Dermis blood vessel endothelial cell (primary cell): ENCODE results near the gene CCPG1. TPM values are rescaled to one million over a fixed set of nuclear protein-coding genes. Genes with fewer than 3 reads are reported as not detected.

Experiments used
- DNase-seq: peaks from one replicate; pipeline ENCODE4 v3.0.0; 2010
- total RNA-seq: library from RNA; depleted of rRNA; stranded (reverse); fragments of >200 nt; gene quantifications from 2 replicates; pipeline ENCODE4 v1.2.3, GENCODE V29; 2014

The CCPG1 gene
- total RNA-seq, 1 donor from 2014 or later: 70.5 TPM

DNA sequence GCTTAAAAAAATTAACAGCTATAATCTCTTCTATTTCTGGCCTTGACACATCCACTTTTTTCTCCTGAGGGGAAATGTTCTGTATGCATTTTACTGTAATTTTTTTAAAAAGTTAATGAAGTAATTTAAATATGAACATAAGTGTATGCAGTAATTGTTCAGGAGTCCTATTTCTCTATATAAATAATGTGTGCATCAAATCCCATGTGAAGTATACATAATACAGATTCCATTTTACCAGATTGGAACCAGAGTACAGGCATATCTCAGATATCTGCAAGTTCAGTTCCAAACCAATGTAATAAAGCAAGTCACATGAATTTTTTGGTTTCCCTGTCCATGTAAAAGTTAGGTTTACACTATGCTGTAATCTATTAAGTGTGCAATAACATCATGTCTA lies 26.6 kb downstream of the CCPG1 start:
- no peak for DNase-seq

DNA sequence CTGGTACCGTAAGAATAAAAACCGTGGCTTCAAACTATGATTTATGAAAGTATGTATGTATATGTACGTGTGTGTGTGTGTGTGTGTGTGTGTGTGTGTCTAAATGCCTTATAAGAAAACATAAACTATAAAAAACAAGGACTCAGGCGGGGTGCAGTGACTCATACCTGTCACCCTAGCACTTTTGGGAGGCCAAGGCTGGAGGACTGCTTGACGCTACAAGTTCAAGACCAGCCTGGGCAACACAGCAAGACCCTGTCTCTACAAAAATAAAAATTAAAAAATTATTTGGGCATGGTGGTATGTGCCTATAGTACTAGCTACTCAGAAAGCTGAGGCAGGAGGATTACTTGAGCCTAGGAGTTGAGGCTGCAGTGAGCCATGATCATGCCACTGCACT lies 29.1 kb downstream of the CCPG1 start:
- DNase-seq: no peak

DNA sequence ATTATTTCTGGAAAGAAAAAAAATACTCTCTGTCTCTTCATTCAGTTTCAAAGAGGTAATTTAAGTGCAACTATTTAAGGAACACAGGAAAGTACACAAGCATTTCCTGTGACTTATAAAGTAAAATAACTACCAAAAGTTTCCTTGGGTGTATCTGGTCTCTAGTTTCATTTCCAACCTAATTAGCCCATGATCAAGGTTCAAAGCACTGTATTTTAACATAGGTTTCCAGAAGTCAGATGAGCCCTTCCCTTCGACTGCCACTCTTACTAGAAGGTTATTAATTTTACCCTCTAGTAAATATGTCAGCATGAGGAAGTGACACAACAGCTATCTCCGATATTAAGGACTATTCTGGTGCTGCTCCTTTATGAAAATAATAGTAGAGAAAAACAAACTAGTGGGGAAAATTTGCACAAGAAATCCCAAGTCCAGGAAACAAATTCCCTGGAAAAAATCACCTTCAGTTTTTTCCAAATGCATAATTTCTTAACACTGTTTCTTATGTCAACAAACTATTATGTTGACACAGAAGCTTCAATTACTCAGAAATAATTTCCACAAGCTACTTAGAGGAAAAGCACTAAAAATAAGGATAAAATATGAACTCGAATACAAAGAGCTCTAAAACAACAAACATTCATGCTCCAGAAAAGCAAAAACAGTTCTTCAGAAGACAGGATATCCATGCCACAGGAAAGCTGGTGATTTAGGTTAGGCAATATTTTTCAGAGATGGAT lies 35.3 kb downstream of the CCPG1 start:
- peak; percentile 41 for DNase-seq

DNA sequence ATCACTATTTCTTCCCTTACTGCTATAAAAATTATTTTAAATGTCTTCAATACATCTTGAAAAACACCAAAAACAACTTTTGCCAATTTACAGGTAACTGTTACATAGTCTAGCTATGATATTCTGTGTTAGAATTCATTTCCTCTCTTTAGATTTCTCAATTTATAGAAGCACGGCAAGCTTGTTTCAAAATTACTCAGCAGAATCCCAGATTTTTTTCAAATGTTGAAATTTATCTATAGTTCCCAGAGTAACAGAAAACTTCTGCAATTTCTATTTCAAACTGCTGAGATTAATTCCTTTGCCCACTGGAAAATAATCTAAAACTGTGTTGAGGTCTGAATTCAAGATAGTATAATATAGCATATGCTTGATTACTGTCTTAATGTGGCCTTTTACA lies 41.2 kb downstream of the CCPG1 start:
- DNase-seq: no peak

DNA sequence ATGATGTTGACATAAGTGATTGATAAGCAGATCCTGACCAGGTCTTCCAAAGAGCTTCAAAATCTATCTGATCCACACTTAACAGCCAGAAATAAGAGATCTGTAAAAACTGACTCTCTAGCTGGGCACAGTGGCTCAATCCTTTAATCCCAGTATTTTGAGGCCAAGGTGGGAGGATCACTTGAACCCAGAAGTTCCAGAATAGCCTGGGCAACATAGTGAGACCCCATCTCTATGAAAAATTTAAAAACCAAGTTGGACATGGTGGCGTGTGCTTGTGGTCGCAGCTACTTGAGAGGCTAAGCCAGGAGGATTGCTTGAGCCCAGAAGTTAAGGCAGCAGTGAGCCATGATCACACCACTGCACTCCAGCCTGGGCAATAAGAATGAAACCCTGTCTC lies 45.5 kb downstream of the CCPG1 start:
- DNase-seq: no peak

DNA sequence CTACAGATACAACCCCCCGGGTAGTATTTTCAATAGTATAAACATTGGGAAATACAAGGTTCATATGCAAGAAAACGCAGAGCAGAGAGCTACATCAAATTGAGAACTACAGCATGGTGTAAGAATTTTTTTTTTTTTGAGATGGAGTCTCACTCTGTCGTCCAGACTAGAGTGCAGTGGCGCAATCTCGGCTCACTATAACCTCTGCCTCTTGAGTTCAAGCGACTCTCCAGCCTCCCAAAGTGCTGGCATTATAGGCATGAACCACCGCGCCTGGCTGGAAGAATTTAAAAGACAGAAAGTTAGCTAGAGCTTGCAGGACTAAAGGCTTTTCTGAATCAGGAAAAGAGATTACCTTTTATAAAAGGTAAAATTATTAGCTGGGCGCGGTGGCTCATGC lies 47.1 kb downstream of the CCPG1 start:
- no peak for DNase-seq

DNA sequence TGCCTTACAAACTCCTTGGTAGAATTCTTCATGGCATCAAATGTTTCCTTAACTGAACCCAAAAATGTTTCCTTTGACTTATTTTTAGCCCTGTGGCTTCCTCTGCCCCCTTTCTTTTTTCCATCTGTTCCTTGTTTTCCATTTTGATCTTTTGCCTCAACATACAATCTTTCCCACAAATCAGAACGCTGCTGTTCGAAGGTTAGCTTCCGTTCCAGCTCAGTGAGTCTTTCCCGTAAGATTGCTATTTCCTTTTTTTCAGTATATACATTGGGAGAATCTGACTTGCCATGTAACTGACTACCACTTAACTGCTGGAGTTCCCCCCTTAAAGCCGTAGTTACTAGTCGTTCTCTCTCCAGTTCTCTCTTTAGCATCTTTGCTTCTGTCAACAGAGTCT lies 47.9 kb downstream of the CCPG1 start:
- peak; percentile 29 for DNase-seq

DNA sequence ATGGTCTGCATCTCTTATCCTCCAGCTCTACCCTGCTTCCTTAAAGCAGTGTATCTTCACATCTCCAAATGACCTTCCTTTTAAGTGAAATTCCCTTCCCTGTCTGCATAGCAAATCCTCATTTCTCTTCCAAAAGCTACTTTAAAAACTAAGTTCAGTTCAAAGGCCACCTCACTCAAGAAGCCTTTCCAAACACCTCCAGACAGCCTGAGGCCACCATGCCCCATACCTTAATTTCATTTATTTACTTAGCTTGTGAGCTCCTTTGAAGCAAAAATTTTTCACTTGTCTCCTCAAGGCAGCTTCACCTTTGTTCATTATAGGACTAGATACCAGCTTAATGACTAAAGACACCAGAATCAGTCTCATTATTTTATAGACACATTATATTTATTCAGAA lies 49.7 kb downstream of the CCPG1 start:
- no peak for DNase-seq

DNA sequence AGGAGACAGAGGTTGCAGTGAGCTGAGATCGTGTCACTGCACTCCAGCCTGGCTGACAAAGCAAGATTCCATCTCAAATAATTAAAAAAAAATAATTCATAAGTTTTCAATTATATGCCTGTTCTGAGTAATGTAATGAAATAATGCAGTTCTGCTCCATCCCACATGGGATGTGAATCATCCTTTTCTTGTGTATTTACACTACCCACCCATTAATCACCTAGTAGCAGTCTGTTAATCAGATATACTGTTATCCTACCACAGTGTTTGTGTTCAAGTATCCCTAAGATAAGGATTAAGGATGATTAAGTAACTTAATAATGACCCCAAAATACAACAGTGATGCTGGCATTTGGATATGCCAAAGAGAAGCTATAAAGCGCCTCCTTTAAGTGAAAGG lies 50.4 kb downstream of the CCPG1 start:
- peak; percentile 51 for DNase-seq

DNA sequence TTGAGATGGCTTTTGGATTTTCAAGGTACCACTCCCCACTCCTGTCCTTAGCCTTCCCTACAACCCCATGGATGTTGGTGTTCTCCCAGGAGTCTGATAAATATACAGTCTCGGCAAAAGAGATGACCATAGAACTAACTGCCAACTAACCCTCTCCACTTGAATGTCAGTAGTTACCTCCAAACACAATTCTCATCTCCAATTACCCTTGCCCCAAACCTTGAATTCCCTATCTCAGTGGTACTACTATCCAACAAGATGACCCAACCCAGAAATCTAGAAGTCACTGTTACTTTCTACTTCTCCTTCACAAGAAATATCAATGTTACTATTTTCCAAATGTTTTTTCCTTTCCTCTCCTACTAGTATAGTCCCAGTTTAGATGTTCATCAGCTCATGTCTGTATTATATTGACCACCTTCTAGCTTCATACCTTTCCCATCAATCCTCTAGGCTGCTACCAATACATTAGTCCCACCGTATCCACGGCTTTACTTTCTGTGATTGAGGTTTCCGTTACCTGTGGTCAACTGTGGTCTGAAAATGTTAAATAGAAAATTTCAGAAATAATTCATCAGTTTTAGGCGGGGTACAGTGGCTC lies 51.1 kb downstream of the CCPG1 start:
- DNase-seq: no peak

DNA sequence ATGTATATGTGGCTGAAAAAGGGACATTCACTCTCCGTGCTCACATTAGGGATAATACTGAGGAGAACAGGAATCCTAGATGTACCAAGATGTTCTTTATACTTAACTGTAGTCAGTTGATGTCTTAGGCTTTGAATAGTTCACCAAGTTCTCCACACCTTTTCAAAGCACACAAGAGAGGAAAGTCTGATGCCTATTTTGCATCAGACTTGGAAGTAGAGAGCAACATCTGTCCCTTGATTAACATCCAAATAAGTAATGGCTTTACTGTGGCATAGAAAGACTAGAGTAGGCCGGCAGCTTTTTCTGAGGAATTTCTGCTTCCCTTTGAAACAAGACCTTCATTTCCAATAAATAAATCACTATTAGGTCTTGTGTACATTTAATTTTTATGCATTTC lies 55.1 kb downstream of the CCPG1 start:
- no peak for DNase-seq

DNA sequence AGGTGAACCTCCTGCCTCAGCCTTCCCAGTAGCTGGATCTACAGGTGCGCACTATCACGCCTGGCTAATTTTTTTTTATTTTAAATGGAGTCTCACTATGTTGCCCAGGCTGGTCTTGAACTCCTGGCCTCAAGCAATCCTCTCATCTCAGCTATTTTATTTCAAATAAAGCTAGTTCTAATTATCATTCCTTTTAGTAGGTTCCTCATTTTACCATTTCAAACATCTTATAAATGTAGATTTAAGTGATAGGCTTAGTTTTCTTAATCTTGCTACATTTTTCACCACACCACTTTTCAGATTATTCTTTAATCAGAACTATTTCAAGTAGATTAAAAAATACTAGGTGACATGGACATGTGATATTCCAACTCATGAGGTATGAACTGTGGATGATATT lies 58.9 kb downstream of the CCPG1 start:
- no peak for DNase-seq

DNA sequence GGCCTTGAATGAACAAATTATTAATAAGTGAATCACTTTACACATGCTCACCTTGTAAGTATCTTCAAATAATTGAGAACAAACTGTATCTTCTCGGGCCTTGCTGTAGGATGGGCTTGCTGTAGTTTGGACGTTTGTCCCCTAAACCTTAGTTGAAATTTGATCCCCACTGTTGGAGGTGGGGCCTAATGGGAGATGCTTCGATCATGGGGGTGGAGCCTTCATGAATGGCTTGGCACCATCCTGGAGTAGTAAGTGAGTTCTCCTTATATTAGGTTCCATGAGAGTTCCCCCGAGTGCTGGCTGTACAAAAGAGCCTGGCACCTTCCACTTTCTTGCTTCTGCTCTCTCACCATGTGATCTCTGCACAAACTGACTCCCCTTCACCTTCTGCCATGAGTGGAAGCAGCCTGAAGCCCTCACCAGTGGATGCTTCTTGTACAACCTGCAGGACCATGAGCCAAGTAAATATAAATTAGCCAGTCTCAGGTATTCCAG lies 59.8 kb downstream of the CCPG1 start:
- no peak for DNase-seq

DNA sequence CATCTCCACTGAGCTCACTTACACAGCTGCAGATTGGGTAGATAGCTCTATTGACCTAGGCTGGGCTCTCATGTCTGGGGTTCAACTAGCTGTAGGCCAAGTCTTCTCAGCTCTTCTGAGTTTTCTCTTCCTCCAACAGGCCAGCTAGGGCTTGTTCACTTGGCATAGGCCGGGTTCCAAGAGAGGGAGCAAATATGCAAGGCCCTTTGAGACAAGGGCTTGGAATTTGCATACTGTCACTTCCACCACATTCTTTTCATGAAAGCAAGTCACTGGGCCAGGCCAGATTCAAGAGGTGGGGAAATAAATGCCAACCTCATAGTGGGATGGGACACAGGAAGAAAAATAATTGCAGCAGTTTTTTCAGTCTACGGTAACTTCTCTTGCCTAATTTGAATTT lies 64.0 kb downstream of the CCPG1 start:
- DNase-seq: no peak

DNA sequence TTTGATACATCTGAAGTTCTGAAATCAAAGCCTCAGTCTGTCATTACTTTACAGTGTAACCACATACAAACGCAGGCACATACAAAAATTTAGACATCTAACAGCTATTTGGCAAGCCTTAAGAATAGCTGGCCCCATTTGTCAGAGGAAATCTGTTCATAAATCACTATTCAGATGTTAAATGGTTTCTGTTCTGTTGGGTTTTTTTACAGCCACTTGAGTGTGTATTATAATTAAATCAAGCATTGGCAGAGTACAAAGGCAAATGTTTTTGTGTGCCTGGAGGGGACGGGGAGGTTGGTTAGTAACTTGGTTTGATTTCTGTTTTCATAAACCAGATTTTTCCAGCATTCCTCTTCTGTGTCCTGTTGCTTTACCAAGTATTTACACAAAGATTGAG lies 65.0 kb downstream of the CCPG1 start:
- no peak for DNase-seq

DNA sequence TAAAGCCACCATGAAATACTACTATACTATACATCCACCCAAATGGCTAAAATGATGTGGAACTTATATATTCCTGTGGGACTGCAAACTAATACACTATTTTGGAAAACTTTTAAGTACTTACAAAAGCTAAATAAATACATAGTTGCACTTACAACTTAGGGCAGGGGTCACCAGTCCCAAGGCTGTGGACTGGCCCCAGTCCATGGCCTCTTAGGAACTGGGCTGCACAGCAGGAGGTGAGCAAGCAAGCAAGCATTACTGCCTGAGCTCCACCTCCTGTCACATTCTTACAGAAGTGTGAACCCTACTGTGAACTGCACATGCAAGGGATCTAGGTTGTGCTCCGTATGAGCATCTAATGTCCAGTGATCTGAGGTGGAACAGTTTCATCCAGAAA lies 71.0 kb downstream of the CCPG1 start:
- DNase-seq: no peak

DNA sequence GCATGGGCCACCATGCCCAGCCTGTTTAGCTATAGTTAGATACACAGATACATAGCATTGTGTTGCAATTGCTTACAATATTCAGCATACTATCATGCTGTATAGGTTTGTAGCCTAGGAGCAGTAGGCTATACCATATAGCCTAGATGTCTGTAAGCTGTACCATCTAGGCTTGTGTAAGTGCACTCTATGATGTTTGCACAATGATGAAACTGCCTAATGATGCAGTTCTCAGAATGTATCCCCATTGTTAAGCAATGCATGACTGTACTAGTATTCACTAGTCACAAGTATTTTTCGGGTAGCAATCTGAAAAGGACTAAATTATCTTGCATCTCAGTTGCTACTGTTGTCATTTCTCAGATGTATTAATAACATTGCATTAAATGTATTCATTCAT lies 73.2 kb downstream of the CCPG1 start:
- DNase-seq: no peak

DNA sequence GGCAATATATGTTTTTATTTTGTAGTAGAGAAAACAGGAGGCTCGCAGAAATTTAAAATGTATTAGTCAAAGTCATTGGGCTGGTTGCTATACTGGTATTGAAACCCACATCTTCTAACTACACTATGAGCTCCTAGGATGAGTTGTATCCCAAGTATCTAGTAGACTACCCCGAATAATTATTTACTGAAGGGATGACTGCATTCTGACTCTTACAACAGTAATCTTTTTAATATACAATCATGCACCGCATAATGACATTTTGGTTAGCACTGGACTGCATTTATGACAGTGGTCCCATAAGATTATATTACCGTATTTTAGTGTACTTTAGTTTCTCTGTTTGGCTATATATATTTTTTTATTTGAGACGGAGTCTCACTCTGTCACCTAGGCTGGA lies 73.8 kb downstream of the CCPG1 start:
- DNase-seq: no peak

DNA sequence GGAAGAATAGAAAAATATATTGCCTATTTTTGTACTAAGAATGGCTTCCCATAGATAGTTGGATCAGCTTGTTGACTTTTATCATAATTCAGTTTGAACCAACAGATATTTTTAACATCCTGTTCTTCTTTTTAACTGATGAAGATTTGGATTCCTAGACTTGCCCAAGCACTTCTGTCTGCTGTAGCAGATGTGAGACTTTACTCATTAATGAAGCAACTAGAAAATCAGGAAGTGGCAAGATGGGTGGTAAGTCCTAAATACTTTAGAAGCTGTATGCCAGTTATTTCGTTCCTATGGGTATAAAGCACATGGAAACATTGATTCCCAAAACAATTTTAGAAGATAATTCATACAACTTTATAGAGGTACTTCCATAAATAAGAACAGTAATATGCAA lies 80.8 kb downstream of the CCPG1 start:
- no peak for DNase-seq

DNA sequence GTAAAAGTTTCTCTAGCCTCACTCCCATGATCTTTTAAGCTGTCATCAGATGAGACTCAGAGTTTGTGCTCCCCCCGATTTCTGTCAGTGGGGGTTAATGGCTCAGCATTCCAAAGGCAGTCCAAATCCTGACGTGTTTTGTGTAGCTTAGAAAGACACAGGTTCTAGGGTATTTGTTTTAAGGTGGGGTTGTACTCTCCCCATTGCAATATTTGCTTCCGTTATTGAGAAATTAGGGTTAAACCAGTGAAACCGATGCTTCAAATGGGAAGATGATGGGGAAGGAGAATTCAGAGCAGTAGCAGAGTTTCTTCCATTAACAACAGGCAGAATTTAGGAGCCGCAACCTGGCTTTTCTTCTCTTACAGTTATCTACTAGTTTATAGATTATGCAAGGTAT lies 85.7 kb downstream of the CCPG1 start:
- no peak for DNase-seq

DNA sequence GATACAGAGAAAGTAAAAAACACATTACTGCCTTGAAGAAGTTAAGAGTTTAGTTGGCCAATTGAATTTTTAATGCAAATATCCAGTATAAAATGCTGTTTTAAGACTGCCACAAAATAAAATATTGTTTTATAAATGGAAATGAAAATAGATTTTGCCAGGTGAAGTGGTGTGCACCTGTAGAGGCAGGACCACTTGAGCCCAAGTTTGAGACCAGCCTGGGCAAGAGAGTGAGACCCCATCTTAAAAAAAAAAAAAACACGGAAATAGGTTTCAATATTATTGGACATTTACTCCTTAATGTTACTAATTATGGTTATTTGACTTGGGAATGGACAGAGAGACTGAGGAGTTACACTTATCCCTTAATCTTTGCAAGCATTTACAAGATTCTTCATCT lies 87.2 kb downstream of the CCPG1 start:
- no peak for DNase-seq

DNA sequence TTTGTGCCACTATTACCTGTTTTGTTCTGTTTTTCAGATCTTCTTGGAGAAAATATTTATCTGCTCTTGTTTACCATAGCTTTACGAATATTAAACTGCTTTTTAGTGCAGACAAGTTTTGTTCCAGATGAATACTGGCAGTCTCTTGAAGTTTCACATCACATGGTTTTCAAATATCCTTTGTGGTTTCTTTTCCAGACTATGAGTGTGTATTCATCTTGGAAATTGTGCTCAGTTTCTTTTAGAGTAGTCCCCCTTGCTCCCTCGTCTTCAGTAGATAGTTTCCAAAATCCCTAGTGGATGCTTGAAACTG lies 88.0 kb downstream of the CCPG1 start:
- DNase-seq: no peak

DNA sequence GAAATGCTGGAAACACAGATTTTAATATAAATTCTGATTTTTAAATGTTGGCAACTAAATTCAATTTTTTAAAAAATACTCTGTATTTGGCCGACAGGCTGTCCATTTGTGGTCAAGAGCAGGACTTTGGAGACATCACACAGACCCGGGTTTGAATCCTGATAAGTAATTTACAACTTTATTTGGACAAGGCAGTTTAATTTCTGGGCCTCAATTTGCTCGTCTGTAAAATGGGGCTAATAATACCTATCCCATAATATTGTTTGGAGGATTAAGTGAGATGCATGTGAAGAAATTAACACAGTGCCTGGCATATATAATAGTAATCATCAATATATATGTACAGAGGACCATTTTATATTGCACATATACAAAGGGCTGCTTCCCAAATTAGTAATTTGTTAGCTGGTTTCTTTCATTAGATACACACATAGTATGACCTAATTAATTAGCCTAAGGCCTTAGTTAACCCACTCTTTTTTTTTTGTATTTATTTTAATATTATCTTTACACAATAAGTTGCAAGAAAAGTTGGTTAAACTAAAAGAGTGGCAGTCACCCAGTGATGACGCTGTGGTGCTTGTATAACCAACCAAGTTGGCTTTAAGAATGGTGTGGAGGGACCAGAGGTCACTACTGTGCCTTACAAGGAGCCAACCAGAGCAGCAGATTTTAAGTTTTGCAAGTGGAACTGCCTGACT lies 88.5 kb downstream of the CCPG1 start:
- DNase-seq: peak; percentile 4
